ENCODE data around the gene MPV17. TPM values are rescaled to one million over a fixed set of nuclear protein-coding genes. Genes with fewer than 3 reads are reported as not detected.

MPV17 gene
- polyA plus RNA-seq, 1 donor (not counting 4 experiments of a cell fraction or from before 2014, with no cell fraction given), result 125 TPM

DNA sequence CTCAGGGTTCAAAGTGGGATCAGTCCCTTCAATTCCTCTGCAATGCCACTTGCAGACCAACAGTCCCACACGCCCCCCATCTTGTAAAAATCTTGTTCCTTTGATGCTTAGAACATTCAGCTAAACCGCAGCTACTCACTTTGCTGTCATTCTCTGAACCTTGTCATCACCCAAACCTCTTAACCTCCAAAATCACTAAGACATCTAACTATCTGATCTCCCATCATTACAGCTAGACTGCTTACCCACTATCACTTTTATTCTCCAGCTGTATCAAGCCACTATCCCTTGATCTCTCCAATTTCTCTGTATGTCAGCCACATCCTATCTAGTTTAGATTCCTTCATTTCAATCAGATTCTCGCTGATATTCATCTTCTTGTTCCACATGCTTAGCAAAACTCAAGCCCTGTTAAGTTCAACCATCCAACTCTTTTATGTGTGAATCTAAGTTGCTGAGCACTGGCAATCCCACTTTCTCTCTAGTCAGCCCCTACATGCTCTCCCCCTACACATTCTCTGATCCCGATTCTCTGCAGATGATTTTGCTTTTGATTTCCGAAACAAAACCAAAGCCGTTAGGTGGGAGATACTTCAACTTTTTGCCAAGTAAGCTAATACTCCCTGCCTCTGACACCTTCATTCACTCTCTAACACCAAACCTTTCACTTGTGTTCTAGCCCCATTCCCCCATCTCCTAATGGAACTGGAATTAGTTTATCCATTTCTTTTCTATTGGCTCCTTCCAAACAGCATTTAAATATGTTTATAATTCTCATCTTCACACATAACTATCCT, 29.1 kb upstream of the MPV17 start:
- Histone ChIP-seq H3K27ac (ENCODE audit: control insufficient read depth, insufficient read depth, low read length) (no peak overlapping the region), H3K27me3 (ENCODE audit: control insufficient read depth, extremely low read depth, insufficient read depth, low read length) (no peaks in the 10 kb centered on the region), H4K20me1 (ENCODE audit: control insufficient read depth, extremely low read depth, insufficient read depth, low read length) (no peaks in the 10 kb centered on the region), H3K36me3 (ENCODE audit: control insufficient read depth in 2 of 2, extremely low read depth in 1 of 2, insufficient read depth in 2 of 2, low read length in 2 of 2) (peaks cover 0 to 5% of the 10 kb centered on the region in 2 experiments), H3K4me3 (ENCODE audit: control insufficient read depth in 2 of 3, extremely low read depth in 1 of 3, insufficient read depth in 2 of 3, low read depth in 1 of 3, low read length in 3 of 3) (no peak overlapping the region), H3K9me1 (ENCODE audit: control insufficient read depth, extremely low read depth, insufficient read depth, low read length) (no peaks in the 10 kb centered on the region), H3K79me2 (ENCODE audit: control insufficient read depth, insufficient read depth, low read length) (peaks cover 86% of the 10 kb centered on the region), H3K4me2 (ENCODE audit: control insufficient read depth, extremely low read depth, insufficient read depth, low read depth, low read length) (no peak overlapping the region), H3K9me3 (ENCODE audit: control insufficient read depth, low read depth, low read length) (no peaks in the 10 kb centered on the region), H2AFZ (ENCODE audit: control insufficient read depth, low read length) (no peak overlapping the region), H3K4me1 (ENCODE audit: control insufficient read depth, extremely low read depth, insufficient read depth, low read length) (peaks cover 12% of the 10 kb centered on the region), H3K9ac (ENCODE audit: control insufficient read depth, extremely low read depth, insufficient read depth, low read length) (no peak overlapping the region)
- FAIRE-seq (no peak), DNase-seq (ENCODE audit: low read depth, low spot score) (no peak)
- dilution Hi-C loops (cut with MboI; ENCODE audit: extremely low pct_ligation_motif_present, low sequenced_read_pairs), result no loop called here
- TF ChIP-seq, protein P1, sequence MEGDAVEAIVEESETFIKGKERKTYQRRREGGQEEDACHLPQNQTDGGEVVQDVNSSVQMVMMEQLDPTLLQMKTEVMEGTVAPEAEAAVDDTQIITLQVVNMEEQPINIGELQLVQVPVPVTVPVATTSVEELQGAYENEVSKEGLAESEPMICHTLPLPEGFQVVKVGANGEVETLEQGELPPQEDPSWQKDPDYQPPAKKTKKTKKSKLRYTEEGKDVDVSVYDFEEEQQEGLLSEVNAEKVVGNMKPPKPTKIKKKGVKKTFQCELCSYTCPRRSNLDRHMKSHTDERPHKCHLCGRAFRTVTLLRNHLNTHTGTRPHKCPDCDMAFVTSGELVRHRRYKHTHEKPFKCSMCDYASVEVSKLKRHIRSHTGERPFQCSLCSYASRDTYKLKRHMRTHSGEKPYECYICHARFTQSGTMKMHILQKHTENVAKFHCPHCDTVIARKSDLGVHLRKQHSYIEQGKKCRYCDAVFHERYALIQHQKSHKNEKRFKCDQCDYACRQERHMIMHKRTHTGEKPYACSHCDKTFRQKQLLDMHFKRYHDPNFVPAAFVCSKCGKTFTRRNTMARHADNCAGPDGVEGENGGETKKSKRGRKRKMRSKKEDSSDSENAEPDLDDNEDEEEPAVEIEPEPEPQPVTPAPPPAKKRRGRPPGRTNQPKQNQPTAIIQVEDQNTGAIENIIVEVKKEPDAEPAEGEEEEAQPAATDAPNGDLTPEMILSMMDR (optimal IDR thresholded peaks at IDR 0.05 in 1 of 3, IDR thresholded peaks at IDR 0.05 in 1 of 3, conservative IDR thresholded peaks at IDR 0.05 in 1 of 3; ENCODE audit: extremely low read depth in 1 of 3, insufficient read depth in 2 of 3, low read length in 3 of 3), result no peak
- TF ChIP-seq EZH2 (IDR thresholded peaks at IDR 0.05; ENCODE audit: low read length), result no peak

DNA sequence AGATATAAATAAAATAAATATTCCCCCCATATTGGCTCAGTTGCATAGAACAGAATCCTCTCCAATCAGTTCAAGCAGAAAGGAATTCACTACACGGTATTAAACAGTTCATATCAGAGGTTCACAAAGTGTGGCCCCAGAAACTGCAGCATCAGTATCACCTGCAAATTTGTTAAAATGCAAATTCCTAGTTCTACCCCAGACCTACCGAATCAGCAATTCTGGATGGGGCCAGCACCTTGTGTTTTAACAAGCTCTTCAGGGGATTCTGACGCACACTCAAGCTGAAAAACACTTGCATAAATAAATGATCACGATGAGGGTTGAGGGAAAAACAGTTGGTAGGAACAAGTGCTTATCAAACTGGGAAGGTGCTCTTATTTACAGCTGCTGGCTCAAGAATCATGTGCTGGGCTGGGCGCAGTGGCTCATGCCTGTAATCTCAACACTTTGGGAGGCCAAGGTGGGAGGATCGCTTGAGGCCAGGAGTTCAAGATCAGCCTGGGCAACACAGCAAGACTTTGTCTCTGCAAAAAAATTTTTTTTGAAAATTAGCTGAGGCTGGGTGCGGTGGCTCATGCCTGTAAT, 27.3 kb upstream of the MPV17 start:
- peaks cover 6% of the 10 kb centered on the region for H3K4me1 ChIP-seq (ENCODE audit: control insufficient read depth, extremely low read depth, insufficient read depth, low read length)
- no peak overlapping the region for H3K4me2 ChIP-seq (ENCODE audit: control insufficient read depth, extremely low read depth, insufficient read depth, low read depth, low read length)
- no peak overlapping the region for H3K9ac ChIP-seq (ENCODE audit: control insufficient read depth, extremely low read depth, insufficient read depth, low read length)
- TF ChIP-seq, protein P1 (optimal IDR thresholded peaks at IDR 0.05 in 1 of 3, IDR thresholded peaks at IDR 0.05 in 1 of 3, conservative IDR thresholded peaks at IDR 0.05 in 1 of 3; ENCODE audit: extremely low read depth in 1 of 3, insufficient read depth in 2 of 3, low read length in 3 of 3), result no peak
- no peak for TF ChIP-seq EZH2 (IDR thresholded peaks at IDR 0.05; ENCODE audit: low read length)
- no peaks in the 10 kb centered on the region for H3K9me1 ChIP-seq (ENCODE audit: control insufficient read depth, extremely low read depth, insufficient read depth, low read length)
- no peak overlapping the region for H2AFZ ChIP-seq (ENCODE audit: control insufficient read depth, low read length)
- peaks cover 91% of the 10 kb centered on the region for H3K79me2 ChIP-seq (ENCODE audit: control insufficient read depth, insufficient read depth, low read length)
- no peaks in the 10 kb centered on the region for H3K9me3 ChIP-seq (ENCODE audit: control insufficient read depth, low read depth, low read length)
- H3K4me3 ChIP-seq (ENCODE audit: control insufficient read depth in 2 of 3, extremely low read depth in 1 of 3, insufficient read depth in 2 of 3, low read depth in 1 of 3, low read length in 3 of 3), result no peak overlapping the region
- H3K36me3 ChIP-seq (ENCODE audit: control insufficient read depth in 2 of 2, extremely low read depth in 1 of 2, insufficient read depth in 2 of 2, low read length in 2 of 2), result peaks cover 0 to 5% of the 10 kb centered on the region in 2 experiments
- DNase-seq (ENCODE audit: low read depth, low spot score) (no peak), FAIRE-seq (no peak)
- no peak overlapping the region for H3K27ac ChIP-seq (ENCODE audit: control insufficient read depth, insufficient read depth, low read length)
- dilution Hi-C loops (cut with MboI; ENCODE audit: extremely low pct_ligation_motif_present, low sequenced_read_pairs), result no loop called here
- no peaks in the 10 kb centered on the region for H4K20me1 ChIP-seq (ENCODE audit: control insufficient read depth, extremely low read depth, insufficient read depth, low read length)
- H3K27me3 ChIP-seq (ENCODE audit: control insufficient read depth, extremely low read depth, insufficient read depth, low read length), result no peaks in the 10 kb centered on the region
